ENCODE measurements around the gene ZMAT5. TPM values are rescaled to one million over a fixed set of nuclear protein-coding genes. Genes with fewer than 3 reads are reported as not detected.

The ZMAT5 gene
- total RNA-seq, 1 experiment from 2014 or later, result 16.0 TPM

- H3K4me2 ChIP-seq (ENCODE audit: low read length), result no peak overlapping the region
- intact Hi-C loops (cut with micrococcal nuclease), result no loop called here
- POLR2A ChIA-PET, result no interaction called here
- H3K27me3 ChIP-seq (ENCODE audit: insufficient read depth, low read length), result no peaks in the 10 kb centered on the region
- no peaks in the 10 kb centered on the region for H3K79me2 ChIP-seq (ENCODE audit: insufficient read depth, low read length)
- H3K9me2 ChIP-seq (ENCODE audit: insufficient read depth), result no peaks in the 10 kb centered on the region
- RAD21 ChIA-PET (ENCODE audit: low non-redundant PET in 1 of 2, low total read pairs in 2 of 2, uncharacterized antibody in 2 of 2, unreplicated experiment in 2 of 2), result interaction anchor here in 1 of 2 experiments (0.6 kb wide), 1 partner anchor 367 kb away, joined by 3 read pairs; no protein-coding TSS in a partner anchor
- TF ChIP-seq ZFX (IDR thresholded peaks at IDR 0.05) (no peak), CTCF (IDR thresholded peaks at IDR 0.05 in 2 of 3, conservative IDR thresholded peaks at IDR 0.05 in 1 of 3; ENCODE audit: borderline replicate concordance in 1 of 3, insufficient read depth in 1 of 3, low read depth in 2 of 3, low read length in 2 of 3) (no peak), EZH2phosphoT487 (IDR thresholded peaks at IDR 0.05; ENCODE audit: borderline replicate concordance) (no peak), SIN3A (IDR thresholded peaks at IDR 0.05; ENCODE audit: low read depth) (no peak), POLR2A (IDR thresholded peaks at IDR 0.05; ENCODE audit: borderline replicate concordance, extremely low read depth, insufficient read depth, insufficient read length) (no peak), ZNF274 (IDR thresholded peaks at IDR 0.05; ENCODE audit: low read depth, low read length) (no peak), SP1 (IDR thresholded peaks at IDR 0.05; ENCODE audit: low read depth) (no peak), EGR1 (IDR thresholded peaks at IDR 0.05; ENCODE audit: low read depth) (no peak), RAD21 (IDR thresholded peaks at IDR 0.05; ENCODE audit: low read depth) (no peak), SRF (IDR thresholded peaks at IDR 0.05; ENCODE audit: low read depth) (no peak)
- TF ChIP-seq, protein P1, sequence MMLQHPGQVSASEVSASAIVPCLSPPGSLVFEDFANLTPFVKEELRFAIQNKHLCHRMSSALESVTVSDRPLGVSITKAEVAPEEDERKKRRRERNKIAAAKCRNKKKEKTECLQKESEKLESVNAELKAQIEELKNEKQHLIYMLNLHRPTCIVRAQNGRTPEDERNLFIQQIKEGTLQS (IDR thresholded peaks at IDR 0.05), result no peak
- no peak overlapping the region for H2AFZ ChIP-seq (ENCODE audit: low read depth, low read length, poor library complexity, severe bottlenecking)
- CTCF ChIA-PET, result interaction anchor here (1.1 to 1.7 kb wide), 2 partner anchors 29 to 54 kb away, joined by 3 to 6 read pairs; no protein-coding TSS in a partner anchor
- no peaks in the 10 kb centered on the region for H3K36me3 ChIP-seq (ENCODE audit: control insufficient read depth in 1 of 2, insufficient read depth in 2 of 2, low read length in 2 of 2)
- BruUV-seq (replicated peaks), result no TSS peak
- peaks cover 0 to 5% of the 10 kb centered on the region in 2 experiments; a peak in 2 of 4 replicates for H3K4me1 ChIP-seq (ENCODE audit: control insufficient read depth in 1 of 2, insufficient read depth in 2 of 2, low read length in 2 of 2)
- no peaks in the 10 kb centered on the region for H4K20me1 ChIP-seq (ENCODE audit: insufficient read depth)
- H3K4me3 ChIP-seq (replicated peaks in 1 of 2; ENCODE audit: low read depth in 1 of 2, low read length in 2 of 2), result no peak overlapping the region
- no peak for DNase-seq (ENCODE audit: low read depth, low spot score)
- no peak overlapping the region for H3K9ac ChIP-seq (ENCODE audit: low read length)
- H3K27ac ChIP-seq (ENCODE audit: low read depth, low read length), result no peak overlapping the region
- H3K9me3 ChIP-seq (ENCODE audit: control insufficient read depth in 1 of 2, insufficient read depth in 1 of 2, low read depth in 1 of 2, low read length in 2 of 2), result no peaks in the 10 kb centered on the region
- no peak for ATAC-seq
Observed at GRCh38 chr22:29718949-29719898, 47.6 kb downstream of the ZMAT5 start.
